ENCODE data around the gene CPSF3. TPM values are rescaled to one million over a fixed set of nuclear protein-coding genes. Genes with fewer than 3 reads are reported as not detected.

CPSF3 gene
- total RNA-seq, 1 donor from 2014 or later = 86.4 TPM

DNA sequence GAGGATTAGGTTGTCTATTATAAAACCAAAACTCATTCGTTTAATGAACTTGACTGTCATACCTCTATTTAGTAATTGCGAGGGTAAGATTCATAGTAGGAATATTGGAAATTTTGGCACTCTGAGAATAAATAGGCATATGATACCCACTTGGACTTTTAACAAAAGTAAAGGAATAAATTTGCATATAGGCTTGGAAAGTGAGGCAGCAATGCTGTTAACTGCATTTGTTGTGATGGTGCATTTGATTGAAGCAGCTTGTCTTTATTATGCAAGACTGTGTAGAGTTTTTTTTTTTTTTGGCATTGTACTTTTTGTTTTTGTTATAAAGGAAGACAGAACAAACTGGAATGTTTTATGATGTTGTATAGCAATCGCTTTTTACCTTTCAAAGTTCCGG is 19.0 kb upstream of the CPSF3 start:
- TF ChIP-seq, protein P1, sequence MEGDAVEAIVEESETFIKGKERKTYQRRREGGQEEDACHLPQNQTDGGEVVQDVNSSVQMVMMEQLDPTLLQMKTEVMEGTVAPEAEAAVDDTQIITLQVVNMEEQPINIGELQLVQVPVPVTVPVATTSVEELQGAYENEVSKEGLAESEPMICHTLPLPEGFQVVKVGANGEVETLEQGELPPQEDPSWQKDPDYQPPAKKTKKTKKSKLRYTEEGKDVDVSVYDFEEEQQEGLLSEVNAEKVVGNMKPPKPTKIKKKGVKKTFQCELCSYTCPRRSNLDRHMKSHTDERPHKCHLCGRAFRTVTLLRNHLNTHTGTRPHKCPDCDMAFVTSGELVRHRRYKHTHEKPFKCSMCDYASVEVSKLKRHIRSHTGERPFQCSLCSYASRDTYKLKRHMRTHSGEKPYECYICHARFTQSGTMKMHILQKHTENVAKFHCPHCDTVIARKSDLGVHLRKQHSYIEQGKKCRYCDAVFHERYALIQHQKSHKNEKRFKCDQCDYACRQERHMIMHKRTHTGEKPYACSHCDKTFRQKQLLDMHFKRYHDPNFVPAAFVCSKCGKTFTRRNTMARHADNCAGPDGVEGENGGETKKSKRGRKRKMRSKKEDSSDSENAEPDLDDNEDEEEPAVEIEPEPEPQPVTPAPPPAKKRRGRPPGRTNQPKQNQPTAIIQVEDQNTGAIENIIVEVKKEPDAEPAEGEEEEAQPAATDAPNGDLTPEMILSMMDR (conservative IDR thresholded peaks at IDR 0.05) = no peak
- no peak overlapping the region for H3K4me3 Mint-ChIP-seq
- peaks cover 2% of the 10 kb centered on the region for H3K4me1 Mint-ChIP-seq
- no peak overlapping the region for H3K27ac Mint-ChIP-seq (ENCODE audit: unreplicated experiment)
- peaks cover 8% of the 10 kb centered on the region for H3K36me3 Mint-ChIP-seq (ENCODE audit: low read depth)
- H3K27me3 Mint-ChIP-seq (ENCODE audit: low read depth) = no peaks in the 10 kb centered on the region
- H3K9me3 Mint-ChIP-seq = no peaks in the 10 kb centered on the region
- no peak for DNase-seq (ENCODE audit: low read depth, low spot score)

DNA sequence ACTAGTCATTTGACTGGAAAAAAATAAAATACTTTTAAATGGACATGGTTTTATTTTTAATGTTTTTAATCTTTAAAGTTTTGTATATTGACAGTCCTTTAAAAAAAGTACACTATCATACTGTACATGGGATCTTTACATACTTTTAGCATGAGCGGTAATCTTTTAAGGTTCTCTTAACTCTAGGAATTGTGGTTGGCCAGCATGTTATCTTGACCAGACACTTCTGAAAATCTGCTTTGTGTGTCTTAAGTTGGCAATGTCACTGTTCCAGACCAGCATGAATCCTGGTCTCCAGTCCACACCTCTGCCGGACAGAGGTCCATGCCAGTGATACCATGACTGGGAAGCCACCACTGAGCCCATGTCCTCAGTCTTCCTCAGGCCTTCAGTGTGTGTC is 17.8 kb upstream of the CPSF3 start:
- Mint-ChIP-seq H3K27me3 (ENCODE audit: low read depth) (no peaks in the 10 kb centered on the region), H3K36me3 (ENCODE audit: low read depth) (peaks cover 8% of the 10 kb centered on the region), H3K4me1 (no peaks in the 10 kb centered on the region), H3K9me3 (no peaks in the 10 kb centered on the region), H3K27ac (ENCODE audit: unreplicated experiment) (no peak overlapping the region), H3K4me3 (no peak overlapping the region)
- TF ChIP-seq, protein P1 (conservative IDR thresholded peaks at IDR 0.05) = no peak
- no peak for DNase-seq (ENCODE audit: low read depth, low spot score)

DNA sequence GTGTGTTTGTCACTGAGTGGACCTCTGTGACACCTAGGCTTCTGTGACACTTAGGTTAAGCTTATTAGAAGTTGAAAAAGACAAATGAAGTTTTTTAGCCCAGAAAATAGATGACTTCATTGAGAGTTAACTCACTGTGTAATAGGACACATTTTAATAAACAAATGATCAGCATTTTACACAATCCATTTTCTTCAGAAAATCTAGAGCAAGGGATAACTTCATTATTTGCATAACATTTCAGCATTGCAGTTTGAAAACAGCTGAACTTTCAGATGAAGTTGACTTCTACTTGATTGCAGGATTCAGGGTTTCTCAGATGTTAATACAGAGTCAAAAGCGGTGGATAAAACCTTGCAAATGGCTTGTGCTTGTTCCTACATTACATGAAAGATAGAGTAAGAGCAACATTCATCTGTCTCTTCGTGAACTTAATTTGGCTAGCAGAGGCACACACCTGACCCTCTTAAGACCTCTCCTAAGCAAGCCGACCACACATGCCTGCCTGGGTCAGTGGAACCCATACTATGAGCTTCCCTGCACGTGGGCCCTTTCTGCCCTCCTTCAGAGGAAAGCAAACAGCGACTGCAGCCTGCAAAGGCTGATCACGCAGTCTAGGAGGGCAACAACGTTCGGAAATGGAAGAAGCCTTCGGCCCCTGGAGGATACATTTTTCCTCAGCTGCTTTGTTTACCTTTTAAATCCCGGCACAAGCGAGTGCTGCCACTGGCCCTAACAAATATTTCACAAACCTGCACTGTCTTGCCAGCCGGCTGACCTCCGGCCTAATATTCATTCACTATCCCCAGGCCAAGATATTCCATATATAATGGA is 16.7 kb upstream of the CPSF3 start:
- peaks cover 8% of the 10 kb centered on the region for H3K36me3 Mint-ChIP-seq (ENCODE audit: low read depth)
- H3K9me3 Mint-ChIP-seq = no peaks in the 10 kb centered on the region
- TF ChIP-seq, protein P1 (conservative IDR thresholded peaks at IDR 0.05) = no peak
- no peaks in the 10 kb centered on the region for H3K27me3 Mint-ChIP-seq (ENCODE audit: low read depth)
- no peak overlapping the region for H3K4me3 Mint-ChIP-seq
- H3K27ac Mint-ChIP-seq (ENCODE audit: unreplicated experiment) = no peak overlapping the region
- DNase-seq (ENCODE audit: low read depth, low spot score) = no peak
- H3K4me1 Mint-ChIP-seq = no peaks in the 10 kb centered on the region

DNA sequence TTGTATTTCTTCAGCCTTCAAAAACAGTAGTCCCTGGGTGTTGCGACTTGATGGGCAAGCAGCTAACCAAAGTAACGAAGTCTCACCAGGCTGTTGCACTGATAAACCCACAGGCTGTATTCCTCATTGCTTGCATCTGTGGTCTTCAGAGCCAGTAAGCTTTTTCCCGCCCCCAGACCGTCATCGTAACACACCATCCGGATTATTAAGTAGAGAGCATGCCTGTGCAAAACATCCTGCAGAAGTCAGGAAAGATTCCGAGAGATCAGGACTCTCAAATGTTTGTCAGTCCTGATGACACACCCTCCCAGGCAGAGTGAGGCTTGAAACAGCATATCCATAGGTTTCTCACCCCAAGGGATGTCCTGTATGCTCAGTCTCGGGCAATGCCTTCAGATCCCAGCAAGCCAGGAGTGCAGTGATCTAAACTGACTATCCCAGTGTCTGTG is 16.1 kb upstream of the CPSF3 start:
- TF ChIP-seq, protein P1 (conservative IDR thresholded peaks at IDR 0.05) = no peak
- H3K27me3 Mint-ChIP-seq (ENCODE audit: low read depth) = no peaks in the 10 kb centered on the region
- DNase-seq (ENCODE audit: low read depth, low spot score) = no peak
- H3K27ac Mint-ChIP-seq (ENCODE audit: unreplicated experiment) = peak overlapping the region; percentile 59
- no peak overlapping the region for H3K4me3 Mint-ChIP-seq
- H3K36me3 Mint-ChIP-seq (ENCODE audit: low read depth) = peaks cover 8% of the 10 kb centered on the region
- H3K4me1 Mint-ChIP-seq = no peaks in the 10 kb centered on the region
- H3K9me3 Mint-ChIP-seq = no peaks in the 10 kb centered on the region

DNA sequence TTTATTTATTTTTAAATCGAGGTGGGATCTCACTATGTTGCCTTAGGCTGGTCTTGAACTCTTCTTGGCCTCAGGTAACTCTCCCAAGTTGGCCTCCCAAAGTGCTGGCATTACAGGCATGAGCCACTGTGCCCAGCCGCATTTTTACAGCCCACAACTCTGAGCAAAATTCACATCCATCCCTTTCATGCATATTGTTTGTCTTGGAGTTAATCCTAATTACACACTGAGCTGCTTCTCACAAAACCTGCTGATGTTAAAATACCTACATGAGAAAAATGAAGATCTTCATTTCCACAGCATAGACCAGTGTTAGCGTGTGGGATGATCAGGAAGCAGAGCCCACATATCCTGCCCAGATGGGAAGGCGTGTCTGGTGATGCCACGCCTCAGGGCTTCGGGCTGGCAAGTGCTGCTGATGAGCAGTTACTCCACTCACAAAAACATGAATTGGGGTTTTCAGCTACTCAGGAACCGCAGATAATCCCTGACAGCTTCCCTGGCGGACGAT is 14.8 kb upstream of the CPSF3 start:
- Mint-ChIP-seq H3K27ac (ENCODE audit: unreplicated experiment) (no peak overlapping the region), H3K4me3 (no peak overlapping the region), H3K4me1 (no peaks in the 10 kb centered on the region), H3K36me3 (ENCODE audit: low read depth) (peaks cover 10% of the 10 kb centered on the region), H3K27me3 (ENCODE audit: low read depth) (no peaks in the 10 kb centered on the region), H3K9me3 (no peaks in the 10 kb centered on the region)
- TF ChIP-seq, protein P1 (conservative IDR thresholded peaks at IDR 0.05) = no peak
- no peak for DNase-seq (ENCODE audit: low read depth, low spot score)
